AG09309 (cell line): ENCODE data around the gene ENTHD1.

Source experiments
- DNase-seq: peaks from one replicate; pipeline ENCODE4 v3.0.0-alpha.2; 2010; ENCODE audit warnings: low read depth
- H3K4me3 ChIP-seq: 2 replicates; pipeline ENCODE4 v1.5.1; 2011; ENCODE audit warnings: mild to moderate bottlenecking, low read depth, low read length, moderate library complexity; ENCODE audit not compliant: control insufficient read depth
- CTCF ChIP-seq: IDR thresholded peaks from 2 replicates; pipeline ENCODE4 v1.5.1; 2011; ENCODE audit warnings: mild to moderate bottlenecking, low read depth, low read length, inconsistent platforms; ENCODE audit not compliant: insufficient read depth, control insufficient read depth; ENCODE audit errors: missing control alignments

The ENTHD1 gene

GRCh38 chr22:39700565-39700964 is 193.0 kb downstream of the ENTHD1 start:
- H3K4me3 ChIP-seq: no peak overlapping the region
- DNase-seq: no peak
- no peak for TF ChIP-seq CTCF

- DNase-seq: no peak
- no peak overlapping the region for H3K4me3 ChIP-seq
- TF ChIP-seq CTCF: no peak
These were observed 193.8 kb downstream of the ENTHD1 start for GRCh38 chr22:39699631-39700360.

- no peak for TF ChIP-seq CTCF
- no peak for DNase-seq
- no peak overlapping the region for H3K4me3 ChIP-seq
These were observed 195.7 kb downstream of the ENTHD1 start for GRCh38 chr22:39697790-39698430.

GRCh38 chr22:39693943-39694500 is 199.5 kb downstream of the ENTHD1 start:
- no peak for DNase-seq
- no peak for TF ChIP-seq CTCF
- no peak overlapping the region for H3K4me3 ChIP-seq
